Muscle layer of colon (tissue), 2 donors: ENCODE data around the gene CD79A.

ENCODE experiments used
- H3K27ac ChIP-seq: one replicate; pipeline ENCODE4 v1.7.0; 2013; ENCODE audit warnings: low read depth, mild to moderate bottlenecking, low read length, moderate library complexity
- H3K27me3 ChIP-seq, 2 donors: one replicate each; pipeline ENCODE4 v1.7.0; 2013; ENCODE audit warnings: low read length in 2 of 2, mild to moderate bottlenecking in 2 of 2; ENCODE audit not compliant: insufficient read depth in 2 of 2, control insufficient read depth in 1 of 2
- H3K36me3 ChIP-seq: one replicate; pipeline ENCODE4 v1.7.0; 2013; ENCODE audit warnings: mild to moderate bottlenecking, low read length; ENCODE audit not compliant: insufficient read depth
- H3K4me1 ChIP-seq: one replicate; pipeline ENCODE4 v1.7.0; 2013; ENCODE audit warnings: mild to moderate bottlenecking, low read length; ENCODE audit not compliant: insufficient read depth
- H3K4me3 ChIP-seq, 2 donors: one replicate each; pipeline ENCODE4 v1.7.0; 2013; ENCODE audit warnings: low read length in 2 of 2, low read depth in 1 of 2, mild to moderate bottlenecking in 1 of 2, moderate library complexity in 1 of 2
- H3K9ac ChIP-seq: one replicate; pipeline ENCODE4 v1.7.0; 2013; ENCODE audit warnings: low read length
- H3K9me3 ChIP-seq: one replicate; pipeline ENCODE4 v1.7.0; 2013; ENCODE audit warnings: mild to moderate bottlenecking, low read length
- donor health status: abdominal sarcoma.
- donor health status: Adenocarcinoma of cecum.

The CD79A gene

DNA sequence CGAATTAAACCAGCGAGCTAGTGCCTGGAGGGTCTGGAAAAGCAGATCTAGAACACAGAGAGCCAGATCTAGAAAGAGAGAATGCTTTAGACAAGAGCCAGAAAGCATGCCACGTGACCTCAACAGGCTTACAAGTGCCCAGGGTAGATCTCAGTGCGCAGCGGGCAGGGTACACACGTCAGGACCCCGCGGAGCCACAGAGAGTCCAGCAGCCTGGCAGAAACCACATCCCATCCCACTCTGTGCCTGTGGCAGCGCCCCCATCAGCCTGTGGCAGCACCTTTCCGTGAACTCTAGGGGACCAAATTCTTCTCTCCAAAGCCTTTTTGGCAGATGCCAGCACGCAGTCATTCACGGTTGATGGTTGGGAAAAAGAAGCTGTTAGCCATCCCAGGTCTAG is 11.8 kb downstream of the CD79A start:
- H3K27me3 ChIP-seq: no peaks in the 10 kb centered on the region
- no peak overlapping the region for H3K4me3 ChIP-seq

GRCh38 chr19:41889896-41890295 is 12.8 kb downstream of the CD79A start:
- no peak overlapping the region for H3K9ac ChIP-seq
- H3K27ac ChIP-seq: no peak overlapping the region
- H3K36me3 ChIP-seq: peaks cover 12% of the 10 kb centered on the region
- no peaks in the 10 kb centered on the region for H3K27me3 ChIP-seq
- no peak overlapping the region for H3K4me3 ChIP-seq
- no peaks in the 10 kb centered on the region for H3K9me3 ChIP-seq
- H3K4me1 ChIP-seq: peaks cover 2% of the 10 kb centered on the region

More for the DNA sequence above, 11.8 kb downstream of the CD79A start:
- Histone ChIP-seq H3K9me3 (no peaks in the 10 kb centered on the region), H3K4me1 (peaks cover 7% of the 10 kb centered on the region), H3K9ac (no peak overlapping the region), H3K36me3 (peaks cover 6% of the 10 kb centered on the region), H3K27ac (no peak overlapping the region)

GRCh38 chr19:41890936-41891335 is 13.9 kb downstream of the CD79A start:
- peaks cover 20% of the 10 kb centered on the region for H3K36me3 ChIP-seq

GRCh38 chr19:41892173-41892902 is 15.3 kb downstream of the CD79A start:
- Histone ChIP-seq H3K27me3 (no peaks in the 10 kb centered on the region), H3K4me3 (no peak overlapping the region), H3K4me1 (no peaks in the 10 kb centered on the region), H3K27ac (no peak overlapping the region), H3K9me3 (no peaks in the 10 kb centered on the region), H3K9ac (no peak overlapping the region), H3K36me3 (peaks cover 23% of the 10 kb centered on the region)

More at GRCh38 chr19:41890936-41891335, 13.9 kb downstream of the CD79A start:
- Histone ChIP-seq H3K27me3 (no peaks in the 10 kb centered on the region), H3K4me1 (no peaks in the 10 kb centered on the region), H3K9ac (no peak overlapping the region), H3K9me3 (no peaks in the 10 kb centered on the region), H3K4me3 (no peak overlapping the region), H3K27ac (no peak overlapping the region)

GRCh38 chr19:41893899-41894298 is 16.8 kb downstream of the CD79A start:
- H3K36me3 ChIP-seq: peaks cover 33% of the 10 kb centered on the region
- no peaks in the 10 kb centered on the region for H3K4me1 ChIP-seq
- no peak overlapping the region for H3K27ac ChIP-seq
- H3K9ac ChIP-seq: no peak overlapping the region
- no peaks in the 10 kb centered on the region for H3K27me3 ChIP-seq
- no peaks in the 10 kb centered on the region for H3K9me3 ChIP-seq
- H3K4me3 ChIP-seq: no peak overlapping the region

GRCh38 chr19:41894350-41894749 is 17.3 kb downstream of the CD79A start:
- no peaks in the 10 kb centered on the region for H3K4me1 ChIP-seq
- H3K36me3 ChIP-seq: peaks cover 29% of the 10 kb centered on the region
- H3K9me3 ChIP-seq: no peaks in the 10 kb centered on the region

GRCh38 chr19:41895745-41896580 is 18.9 kb downstream of the CD79A start:
- H3K4me1 ChIP-seq: no peaks in the 10 kb centered on the region
- no peaks in the 10 kb centered on the region for H3K9me3 ChIP-seq
- no peak overlapping the region for H3K27ac ChIP-seq
- no peaks in the 10 kb centered on the region for H3K27me3 ChIP-seq
- H3K4me3 ChIP-seq: no peak overlapping the region
- H3K9ac ChIP-seq: no peak overlapping the region
- H3K36me3 ChIP-seq: peaks cover 32% of the 10 kb centered on the region

More at GRCh38 chr19:41894350-41894749, 17.3 kb downstream of the CD79A start:
- Histone ChIP-seq H3K4me3 (no peak overlapping the region), H3K27ac (no peak overlapping the region), H3K9ac (no peak overlapping the region), H3K27me3 (no peaks in the 10 kb centered on the region)

DNA sequence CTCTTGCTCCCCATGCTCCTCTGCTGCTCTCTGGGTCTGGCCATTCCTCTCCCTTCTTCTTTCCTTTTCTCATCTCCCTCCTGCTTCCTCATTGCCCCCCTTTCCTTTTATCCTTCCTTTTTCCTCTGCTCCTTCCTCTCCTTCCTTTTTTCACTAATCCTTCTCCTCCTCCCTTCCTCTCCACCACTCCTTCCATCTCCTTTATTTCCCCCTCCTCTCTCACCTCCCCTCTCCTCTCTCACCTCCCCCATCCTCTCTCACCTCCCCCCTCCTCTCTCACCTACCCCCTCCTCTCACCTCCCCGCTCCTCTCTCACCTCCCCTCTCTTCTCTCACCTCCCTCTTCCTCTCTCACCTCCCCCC is 19.5 kb downstream of the CD79A start:
- Histone ChIP-seq H3K36me3 (peaks cover 32% of the 10 kb centered on the region), H3K4me3 (no peak overlapping the region), H3K27me3 (no peaks in the 10 kb centered on the region), H3K9ac (no peak overlapping the region), H3K9me3 (no peaks in the 10 kb centered on the region), H3K27ac (no peak overlapping the region), H3K4me1 (no peaks in the 10 kb centered on the region)

GRCh38 chr19:41897181-41897580 is 20.1 kb downstream of the CD79A start:
- Histone ChIP-seq H3K4me3 (no peak overlapping the region), H3K27me3 (no peaks in the 10 kb centered on the region), H3K4me1 (no peaks in the 10 kb centered on the region), H3K27ac (no peak overlapping the region), H3K36me3 (peaks cover 38% of the 10 kb centered on the region), H3K9ac (no peak overlapping the region), H3K9me3 (no peaks in the 10 kb centered on the region)

DNA sequence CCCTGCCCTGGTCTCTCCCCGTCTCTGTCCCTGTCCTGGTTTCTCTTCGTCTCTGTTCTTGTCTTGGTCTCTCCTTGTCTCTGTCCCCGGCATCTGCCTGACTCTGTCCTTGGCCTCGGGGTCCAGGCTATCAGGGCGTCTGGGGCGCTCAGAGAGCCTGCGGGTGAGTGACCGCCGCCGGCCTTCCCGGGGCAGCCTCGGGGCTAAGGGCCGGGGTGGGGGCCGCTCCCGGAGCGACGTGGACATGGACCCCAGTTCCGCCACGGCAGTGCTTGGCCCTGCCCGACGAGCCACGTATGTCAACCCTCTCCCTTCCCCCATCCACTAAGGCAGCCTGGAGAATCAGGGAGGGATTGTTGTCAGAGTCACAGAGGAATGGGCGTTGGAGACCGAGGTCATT is 20.7 kb downstream of the CD79A start:
- Histone ChIP-seq H3K4me1 (no peaks in the 10 kb centered on the region), H3K27ac (no peak overlapping the region), H3K9me3 (no peaks in the 10 kb centered on the region), H3K4me3 (no peak overlapping the region), H3K27me3 (no peaks in the 10 kb centered on the region), H3K9ac (no peak overlapping the region), H3K36me3 (peaks cover 43% of the 10 kb centered on the region)

DNA sequence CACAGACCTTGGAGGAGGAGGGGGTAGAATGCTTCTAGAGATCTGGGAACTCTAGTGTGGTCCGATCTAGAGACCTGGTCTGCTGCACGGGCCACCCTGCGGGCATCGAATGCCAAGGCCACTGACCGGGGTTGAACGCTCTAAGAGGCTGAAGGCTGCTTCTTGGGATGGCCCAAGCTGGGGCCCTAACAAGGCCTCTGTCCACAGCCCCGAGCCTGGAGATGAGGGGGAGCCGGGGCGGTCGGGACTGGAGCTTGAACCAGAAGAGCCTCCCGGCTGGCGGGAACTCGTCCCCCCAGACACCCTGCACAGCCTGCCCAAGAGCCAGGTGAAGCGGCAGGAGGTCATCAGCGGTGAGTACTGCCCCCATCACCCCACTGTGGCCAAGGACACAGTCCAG is 21.2 kb downstream of the CD79A start:
- no peaks in the 10 kb centered on the region for H3K4me1 ChIP-seq
- H3K27ac ChIP-seq: no peak overlapping the region
- H3K9ac ChIP-seq: no peak overlapping the region
- H3K36me3 ChIP-seq: peaks cover 47% of the 10 kb centered on the region
- H3K4me3 ChIP-seq: no peak overlapping the region
- H3K9me3 ChIP-seq: no peaks in the 10 kb centered on the region
- no peaks in the 10 kb centered on the region for H3K27me3 ChIP-seq
